A204.1 (cell line): ENCODE data around the gene ZEB2.

Experiments
- FAIRE-seq: peaks from 2 replicates; lab custom pipeline; 2012; peaks lifted over from hg19 to GRCh38; lab: Jason Lieb, UNC

ZEB2 gene

DNA sequence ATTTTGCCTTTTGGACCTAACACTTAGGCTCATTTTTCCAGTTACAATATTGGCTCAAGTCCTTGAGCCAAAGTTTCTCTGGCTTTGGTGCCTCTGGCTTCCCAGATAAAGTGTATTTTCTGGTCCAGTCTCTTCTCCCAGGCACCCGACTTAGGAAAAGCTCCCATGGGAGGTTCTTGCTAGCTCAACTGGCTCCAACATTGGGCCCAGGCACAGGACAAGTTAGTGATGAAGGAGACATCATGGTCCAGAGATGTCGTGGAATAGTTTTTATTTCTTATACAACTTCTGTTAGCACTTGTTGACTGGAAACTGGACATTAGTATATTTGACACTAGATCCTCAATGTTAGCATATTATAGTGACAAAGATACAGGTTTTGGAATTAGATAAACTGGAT is 8.2 kb upstream of the ZEB2 start:
- no peak for FAIRE-seq

DNA sequence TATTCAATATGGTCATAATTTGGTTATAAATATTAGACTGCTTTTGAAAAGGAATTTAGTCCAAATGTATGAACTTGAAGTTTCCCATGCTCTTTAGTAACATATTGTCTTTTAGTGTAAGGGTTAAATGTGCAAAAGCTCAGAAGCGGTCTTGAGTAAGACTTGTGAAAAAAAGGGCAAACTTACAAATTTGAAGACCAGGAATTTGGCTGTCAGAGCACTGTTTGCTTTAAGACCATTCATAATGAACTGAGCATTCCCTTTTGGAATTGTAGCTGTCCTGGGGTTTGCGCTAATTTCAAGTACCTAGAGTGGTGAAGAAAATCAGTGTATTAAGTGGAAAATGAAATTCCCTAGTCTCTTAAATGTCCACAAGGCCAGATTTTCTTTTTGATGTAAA is 6.9 kb upstream of the ZEB2 start:
- FAIRE-seq, result no peak

DNA sequence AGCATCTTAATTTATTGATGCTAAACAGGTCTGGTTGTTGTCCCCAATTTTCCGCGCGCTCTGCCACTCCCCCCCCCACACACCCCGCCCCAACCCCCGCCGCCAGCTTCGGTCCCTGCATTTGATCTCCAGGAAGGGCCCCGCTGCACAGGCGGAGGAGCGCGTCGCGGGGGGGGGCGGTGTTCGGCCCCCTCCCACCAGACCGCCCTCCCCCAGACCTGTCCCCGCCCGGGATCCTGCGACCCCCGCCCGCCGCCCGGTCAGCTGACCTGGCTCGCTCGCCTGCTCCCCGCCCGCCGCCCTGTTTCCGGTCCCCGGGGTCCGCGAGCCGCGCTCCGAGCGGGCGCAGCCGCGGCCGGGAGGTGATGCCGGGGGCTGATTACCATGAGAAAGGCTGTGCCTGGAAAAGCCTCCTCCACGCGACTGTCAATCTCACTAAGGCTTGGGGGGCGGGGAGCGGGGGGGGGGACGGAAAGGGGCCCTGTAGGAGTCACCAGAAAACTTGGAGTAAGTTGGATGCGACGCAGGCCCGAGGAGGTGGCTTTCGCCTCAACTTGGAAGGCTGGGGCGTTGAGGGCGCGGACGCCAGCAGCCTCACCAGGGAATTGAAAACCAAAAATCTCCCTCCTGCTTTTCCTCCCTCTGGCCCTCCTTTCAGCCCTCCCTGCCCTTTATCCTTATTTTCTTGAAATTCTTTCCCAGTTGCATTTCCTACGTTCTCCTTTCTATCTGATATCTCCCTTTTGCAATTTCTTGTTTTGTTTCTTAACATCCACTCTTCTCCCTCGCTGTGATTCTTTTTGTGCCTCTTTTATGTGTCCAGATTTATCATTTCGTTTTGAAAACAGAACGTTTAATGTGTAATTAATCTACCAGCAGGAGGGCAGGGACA is 4.4 kb upstream of the ZEB2 start:
- no peak for FAIRE-seq

DNA sequence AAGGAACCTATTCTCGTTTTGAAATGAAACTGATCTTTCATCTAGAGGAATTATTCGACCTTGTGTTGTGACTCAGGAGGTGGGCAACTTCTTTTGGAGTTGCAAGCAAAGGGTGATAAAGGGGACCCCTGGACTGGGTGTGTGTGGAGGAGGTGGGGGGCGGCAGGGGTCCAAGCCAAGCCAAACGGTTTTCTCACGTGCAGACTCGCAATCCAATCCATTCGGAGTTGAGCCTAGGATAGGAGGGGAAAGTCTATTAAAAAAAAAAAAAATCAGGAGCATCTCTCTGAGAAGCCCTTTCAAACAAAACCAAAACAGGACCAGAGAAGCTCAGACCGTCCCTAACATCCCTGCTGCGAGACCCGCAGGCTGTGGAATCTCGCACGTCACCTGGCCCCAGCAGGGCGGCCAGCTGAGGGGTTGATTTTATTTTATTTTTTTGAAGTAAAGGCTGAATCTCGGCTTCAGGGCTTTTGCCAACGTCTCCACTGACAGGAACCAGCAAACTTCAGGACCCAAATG is 3.7 kb upstream of the ZEB2 start:
- FAIRE-seq, result no peak

DNA sequence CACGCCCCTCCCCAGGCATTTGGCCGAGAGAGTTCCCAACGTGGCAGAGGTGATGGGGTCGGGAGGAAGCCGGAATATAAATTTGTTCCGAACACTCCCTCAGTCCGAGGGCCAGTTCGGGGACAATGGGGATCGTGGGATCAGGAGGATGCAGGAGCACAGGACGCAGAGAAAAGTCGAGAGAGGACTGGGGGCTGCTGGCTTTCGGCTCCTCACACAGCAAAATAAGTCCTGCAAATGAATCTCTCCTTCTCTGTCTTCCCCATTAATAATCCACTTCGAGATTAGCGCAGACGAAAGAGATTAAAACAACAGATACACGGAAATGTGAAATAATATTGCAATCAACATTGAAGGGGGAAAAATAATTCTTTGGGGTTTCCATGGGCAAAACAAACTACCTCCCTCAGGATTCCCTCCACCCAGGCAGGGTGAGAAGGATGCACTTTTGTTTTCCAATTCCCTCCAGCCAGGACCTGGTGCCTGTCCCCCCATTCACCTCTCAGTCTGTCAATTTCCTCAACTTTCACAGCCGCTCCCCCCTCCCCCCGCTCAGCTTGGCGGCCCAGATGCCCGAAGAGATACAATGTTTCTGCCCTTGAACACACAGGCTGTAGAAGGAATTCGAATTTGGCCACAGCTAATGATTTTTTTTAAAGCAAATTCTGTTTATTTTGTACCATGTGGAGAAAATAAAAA is 3.1 kb upstream of the ZEB2 start:
- no peak for FAIRE-seq

DNA sequence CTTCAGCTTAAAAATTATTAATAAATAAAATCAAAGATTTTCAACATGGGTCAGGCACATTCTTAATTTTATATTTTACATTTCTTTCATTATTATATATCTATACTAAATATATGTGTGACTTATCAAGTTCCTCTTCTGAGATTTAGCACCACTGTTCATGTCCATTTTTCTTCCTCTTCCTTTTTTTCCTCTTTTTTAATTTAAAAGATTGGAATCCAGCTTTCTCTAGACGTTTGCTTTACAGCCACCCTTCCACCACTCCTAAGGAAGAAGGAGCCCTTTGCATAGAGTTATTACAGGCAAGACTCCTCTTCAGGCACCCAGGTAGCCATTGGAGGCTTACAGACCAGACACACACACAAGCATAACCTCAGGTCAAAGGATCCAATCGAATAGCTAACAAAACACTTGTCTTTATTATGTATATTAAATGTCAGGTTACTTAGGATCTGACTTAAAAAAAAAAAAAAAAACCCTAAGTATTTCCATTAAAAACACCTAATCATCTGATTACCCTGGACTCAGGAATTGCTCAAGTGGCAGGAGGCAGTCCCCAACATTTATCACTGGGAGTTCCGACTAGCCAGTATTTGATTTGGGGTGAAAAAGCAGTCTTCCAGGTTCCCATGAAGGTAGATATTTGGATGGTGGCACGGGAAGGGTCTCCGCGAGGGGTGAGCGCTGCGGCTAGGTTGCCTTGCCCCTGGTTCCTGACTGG is 2.4 kb upstream of the ZEB2 start:
- FAIRE-seq, result no peak

DNA sequence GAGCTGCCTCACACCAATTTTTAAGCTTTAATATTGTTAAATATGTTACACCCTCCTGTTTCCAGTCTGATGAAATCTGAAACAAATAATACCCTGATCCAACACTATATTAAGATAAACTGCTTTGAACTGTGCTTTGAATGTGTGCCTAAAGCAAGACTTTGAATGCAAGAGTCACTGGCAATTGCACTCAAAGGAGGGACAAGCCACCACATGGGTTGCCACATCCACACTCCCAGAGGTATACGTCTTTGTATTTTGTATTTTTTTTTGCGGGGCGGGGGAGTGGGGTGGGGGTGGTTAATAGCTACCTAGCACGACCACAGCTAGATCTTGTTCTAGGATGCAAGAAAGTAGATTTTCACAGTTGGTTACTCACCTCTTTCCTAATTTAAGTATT is 1.8 kb upstream of the ZEB2 start:
- no peak for FAIRE-seq

DNA sequence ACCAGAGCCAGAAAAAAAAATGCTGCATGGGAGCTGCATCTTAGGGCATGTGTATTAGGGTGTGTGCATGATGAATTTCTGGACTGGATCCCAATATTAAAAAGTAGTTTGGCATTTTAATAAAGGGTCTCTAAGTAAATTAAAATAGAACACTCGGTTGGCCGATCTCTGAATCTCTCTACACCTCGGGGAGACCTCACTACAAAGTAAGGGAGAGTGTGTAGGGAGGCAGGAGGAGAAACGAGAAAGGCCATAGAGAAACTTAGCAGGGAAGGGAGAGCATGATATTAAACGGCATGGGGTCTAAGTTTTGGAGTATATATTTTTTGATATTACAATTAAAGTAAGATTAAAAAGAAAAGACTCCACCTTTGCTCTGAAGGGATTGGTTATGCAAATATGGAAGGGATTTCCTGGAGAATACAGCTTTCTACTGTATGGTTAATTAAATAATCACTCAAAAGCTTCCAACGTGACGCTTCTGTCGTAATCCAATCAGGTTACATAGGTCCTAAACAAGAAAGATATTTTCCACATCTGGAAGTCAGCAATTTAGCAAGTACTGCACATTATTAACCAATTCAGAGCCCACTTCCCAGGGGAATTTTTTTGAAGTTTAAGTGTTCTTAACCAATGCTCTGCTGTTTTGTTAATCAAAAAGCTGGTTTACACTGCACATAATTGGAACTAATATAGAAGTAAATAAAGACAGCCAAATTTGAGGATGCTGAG is 1.0 kb upstream of the ZEB2 start:
- FAIRE-seq, result no peak

DNA sequence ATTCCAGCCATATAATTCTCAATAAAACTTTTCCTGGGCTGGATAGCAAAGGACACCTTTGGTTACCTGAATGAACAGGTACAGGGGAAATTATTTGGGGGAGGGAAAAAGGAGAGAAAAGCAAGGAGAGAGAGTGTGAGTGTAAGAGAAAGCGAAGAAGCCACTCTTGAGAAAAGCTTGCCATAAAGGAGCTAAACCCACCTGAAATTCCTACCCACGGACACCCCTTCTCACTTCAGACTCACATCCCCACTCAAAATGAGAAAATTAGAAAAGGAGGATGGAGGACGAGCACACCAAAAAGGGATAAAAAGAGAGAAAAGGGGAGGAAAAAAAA is 354 bp downstream of the ZEB2 start:
- FAIRE-seq, result no peak

DNA sequence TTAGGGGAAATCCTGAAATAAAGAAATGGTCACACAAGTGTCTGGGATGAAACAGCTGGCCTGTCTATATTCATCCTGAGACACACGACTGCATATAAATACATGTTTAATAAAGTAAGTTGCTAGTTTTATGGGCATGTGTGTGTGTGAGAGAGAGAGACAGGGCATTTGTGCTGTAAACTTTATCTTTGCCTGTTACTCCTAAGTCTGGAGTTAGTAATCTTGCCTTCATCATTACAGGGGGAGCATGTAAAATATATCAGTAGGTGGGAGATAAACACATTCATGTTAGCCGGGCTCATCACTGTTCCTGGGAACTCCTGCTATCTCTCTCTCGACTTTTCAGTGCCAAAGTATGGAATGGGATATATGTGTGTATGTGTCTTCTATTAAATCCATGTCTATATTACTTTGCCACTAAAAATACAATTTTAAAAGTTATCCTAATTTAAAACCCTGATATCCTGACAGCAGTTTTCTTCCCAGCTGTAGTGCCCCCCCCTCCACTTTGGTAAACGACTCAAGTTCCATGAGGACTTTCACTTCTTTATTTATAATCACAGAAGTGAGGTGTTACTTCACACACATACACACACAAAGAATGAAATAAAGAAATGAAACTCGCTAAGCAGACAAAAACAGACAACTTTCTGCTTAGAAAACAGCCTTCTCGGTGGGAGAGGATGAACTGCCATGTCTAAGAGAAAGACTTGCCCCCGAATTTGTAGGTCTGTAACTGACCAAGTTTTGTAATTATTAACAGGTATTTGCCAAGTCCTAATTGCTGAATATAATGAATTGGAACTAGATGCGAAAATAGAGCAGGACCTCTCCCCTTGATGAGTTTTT is 947 bp downstream of the ZEB2 start:
- FAIRE-seq, result no peak

DNA sequence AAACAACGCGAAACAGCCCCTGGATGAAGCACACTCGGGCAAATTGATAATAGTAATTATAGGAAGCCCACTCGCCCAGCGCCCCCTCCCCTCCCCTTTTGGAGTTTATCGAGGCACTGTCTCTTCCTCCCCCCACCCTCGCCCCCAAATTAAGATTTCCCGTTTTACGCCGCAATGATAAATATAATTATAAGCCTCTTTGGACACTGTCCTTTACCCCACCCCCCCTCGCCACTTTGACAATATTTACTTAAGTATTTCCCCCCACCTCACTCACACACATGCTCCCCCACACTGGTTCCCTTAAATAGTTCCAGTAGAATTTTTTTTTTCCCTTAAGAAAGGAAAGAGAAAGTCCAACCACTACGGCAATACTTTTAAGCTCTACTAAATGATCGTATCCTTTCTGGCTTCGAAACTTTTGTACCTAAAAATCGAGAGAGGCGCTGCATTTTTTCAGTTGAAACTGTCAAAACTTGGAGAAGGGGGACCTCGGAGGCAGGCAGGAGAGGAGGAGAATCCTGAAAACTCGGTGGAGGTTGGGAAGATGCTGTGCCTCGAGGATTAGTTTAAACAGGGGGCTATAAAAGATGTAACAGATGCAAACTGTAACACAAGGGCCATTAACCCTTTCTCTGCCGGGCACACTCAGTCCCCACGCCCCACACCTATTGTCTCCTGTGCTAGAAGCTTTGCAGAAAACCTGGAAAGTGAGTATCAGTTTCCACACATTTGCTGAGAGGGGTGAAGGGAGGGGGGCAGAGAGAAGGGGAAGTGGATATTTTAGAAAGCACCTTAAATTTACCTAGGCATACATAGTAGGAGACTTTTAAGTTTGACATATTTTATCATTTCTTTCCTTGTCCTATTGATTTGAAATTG is 1.8 kb downstream of the ZEB2 start:
- FAIRE-seq, result no peak

DNA sequence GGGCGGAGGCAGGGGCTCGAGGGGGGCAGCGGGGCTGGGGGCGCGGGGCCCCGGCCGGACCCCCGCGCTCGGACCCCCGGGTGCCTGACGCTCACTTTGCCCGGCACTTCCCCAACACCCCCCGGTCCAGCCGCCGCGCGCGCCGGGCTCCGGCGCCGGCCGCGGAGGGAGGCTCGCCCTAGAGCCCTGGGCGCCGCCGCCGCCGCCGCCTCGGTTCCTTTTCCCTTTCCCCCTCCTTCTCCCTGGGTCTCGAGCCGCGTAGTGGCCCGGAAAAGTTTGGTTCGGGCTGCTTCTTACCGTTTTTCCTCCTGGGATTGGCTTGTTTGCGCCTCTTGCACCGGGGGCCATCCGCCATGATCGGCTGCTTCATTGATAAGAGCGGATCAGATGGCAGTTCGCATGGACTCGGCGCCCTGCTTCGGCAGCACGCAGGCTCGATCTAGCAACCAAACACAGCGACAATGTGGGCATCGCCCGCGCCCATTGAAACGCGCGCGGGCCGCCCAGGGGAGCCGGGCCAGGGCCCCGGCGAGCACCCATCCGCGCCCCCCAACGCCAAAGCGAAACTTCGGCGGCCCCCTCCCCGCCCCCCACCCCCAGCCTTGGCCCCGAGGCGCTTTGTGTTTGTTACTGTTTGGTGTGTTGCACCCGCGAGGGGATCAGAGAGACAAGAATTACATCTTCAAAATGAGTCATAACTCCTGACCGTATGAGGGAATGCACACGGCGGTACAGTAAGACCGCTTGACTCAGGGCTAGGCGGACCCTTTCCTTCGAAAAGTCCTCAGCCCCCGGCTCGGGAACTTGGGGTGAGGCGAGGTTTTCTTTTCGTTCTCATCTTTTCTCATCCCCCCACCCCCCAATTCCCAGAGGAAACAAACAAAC is 2.7 kb downstream of the ZEB2 start:
- FAIRE-seq, result no peak

DNA sequence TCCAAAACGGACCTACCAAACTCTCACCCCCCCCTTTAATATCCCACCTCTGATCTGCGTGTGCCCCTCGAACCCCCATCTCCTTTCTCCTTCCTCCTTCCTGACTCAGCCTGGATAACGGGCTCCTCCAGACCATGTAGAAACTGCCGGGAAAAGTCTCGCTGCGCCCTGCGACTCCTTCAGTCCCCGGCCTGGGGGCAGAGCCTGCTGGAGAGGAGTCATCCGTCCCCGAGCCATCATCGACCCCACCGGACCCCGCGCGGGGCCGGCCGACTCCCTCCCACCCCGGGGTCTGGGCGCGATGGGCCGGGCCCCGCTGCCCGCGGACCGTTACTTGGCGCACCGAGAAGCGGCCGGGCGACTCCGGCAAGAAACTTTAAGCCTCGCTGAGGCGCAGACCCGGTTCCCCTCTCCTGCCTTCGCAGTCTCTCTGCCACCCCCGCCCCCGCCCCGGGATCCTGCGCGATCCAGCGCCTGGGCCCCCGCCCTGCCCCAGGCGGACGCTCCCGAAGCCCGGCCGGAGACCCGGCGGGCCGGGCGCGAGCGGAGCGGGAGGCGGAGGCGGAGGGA is 3.4 kb downstream of the ZEB2 start:
- no peak for FAIRE-seq

DNA sequence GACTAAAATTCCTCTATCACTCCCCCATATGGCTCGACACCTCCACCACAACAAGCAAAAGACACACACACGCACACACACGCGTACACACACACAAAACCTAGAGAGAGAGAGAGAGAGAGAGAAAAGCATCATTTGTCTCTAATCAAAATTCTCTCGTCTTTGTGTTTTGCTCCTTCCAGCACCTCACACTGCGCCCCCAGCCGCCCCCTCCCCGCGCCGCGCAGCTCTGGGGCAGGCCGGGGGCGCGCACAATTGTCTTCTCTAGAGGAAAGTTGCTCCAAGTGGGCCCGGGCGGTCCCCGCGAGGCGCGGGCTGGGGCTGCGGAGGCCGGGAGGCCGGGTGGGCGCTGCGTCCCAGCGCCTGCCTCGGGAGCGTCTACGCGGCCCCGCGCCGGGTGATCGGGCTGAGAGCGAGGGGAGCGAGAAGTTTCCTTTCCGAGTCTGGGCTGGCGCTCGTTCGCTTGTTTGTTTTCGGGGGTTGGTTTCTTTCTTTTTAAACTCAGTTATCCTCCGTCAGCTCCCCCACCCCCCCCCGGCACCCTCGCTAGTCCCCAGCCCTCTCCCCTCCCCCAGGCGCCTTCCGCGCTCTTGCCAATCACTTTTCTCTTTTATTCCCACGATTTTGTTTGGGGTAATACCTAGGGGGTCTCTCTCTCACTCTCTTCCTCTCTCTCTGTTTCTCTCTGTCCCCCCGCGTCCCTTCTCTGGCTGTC is 4.1 kb downstream of the ZEB2 start:
- FAIRE-seq, result no peak

DNA sequence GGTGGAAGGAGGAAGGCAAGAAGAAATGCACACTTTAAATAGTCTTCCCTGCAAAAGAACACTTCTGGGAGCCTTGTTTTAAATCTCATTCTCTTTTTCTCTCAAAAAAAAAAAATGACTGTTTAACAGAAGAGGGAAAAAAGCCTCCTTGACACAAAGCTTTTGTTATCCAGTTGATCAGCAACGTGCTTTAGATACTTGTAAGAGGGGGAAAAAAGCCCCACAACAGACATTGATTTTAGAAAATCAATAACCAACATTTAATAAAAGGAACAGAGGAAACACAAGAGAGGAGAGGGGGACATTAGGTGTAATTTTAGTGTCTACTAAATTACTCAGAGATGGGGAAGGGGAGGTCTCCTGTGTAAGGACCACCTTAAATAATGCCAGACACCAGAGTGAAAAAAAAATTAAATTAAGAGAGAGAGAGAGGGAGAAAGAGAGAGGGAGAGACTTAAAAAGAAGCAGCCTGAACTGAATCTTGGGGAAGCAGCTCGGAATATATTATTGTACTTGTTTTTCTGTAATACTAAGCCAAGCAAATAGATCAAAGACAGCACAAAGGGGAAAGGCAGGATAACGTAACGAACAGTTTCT is 4.7 kb downstream of the ZEB2 start:
- FAIRE-seq, result no peak

DNA sequence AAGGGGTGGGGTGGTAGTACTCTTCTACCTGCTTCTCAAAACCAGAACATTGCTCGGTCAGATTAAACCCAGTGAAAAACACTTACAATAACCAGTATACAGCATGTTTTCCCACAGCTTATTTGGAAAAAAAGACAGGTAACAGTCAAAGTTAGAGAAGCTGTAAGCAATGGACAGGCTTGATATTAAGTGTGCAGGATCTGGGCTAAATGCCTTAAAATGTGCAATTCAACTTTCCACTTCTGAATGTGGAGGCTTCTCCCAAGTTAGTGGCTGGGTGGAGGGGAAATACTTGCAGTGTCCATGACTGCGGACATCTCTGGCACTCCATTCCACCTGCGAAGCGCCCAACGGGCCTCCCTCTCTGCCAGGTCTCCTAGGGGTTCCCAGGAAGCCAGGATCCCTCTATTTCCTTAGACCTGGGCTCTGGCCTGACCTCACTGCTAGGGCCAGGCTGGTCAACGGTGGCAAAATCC is 5.3 kb downstream of the ZEB2 start:
- no peak for FAIRE-seq

DNA sequence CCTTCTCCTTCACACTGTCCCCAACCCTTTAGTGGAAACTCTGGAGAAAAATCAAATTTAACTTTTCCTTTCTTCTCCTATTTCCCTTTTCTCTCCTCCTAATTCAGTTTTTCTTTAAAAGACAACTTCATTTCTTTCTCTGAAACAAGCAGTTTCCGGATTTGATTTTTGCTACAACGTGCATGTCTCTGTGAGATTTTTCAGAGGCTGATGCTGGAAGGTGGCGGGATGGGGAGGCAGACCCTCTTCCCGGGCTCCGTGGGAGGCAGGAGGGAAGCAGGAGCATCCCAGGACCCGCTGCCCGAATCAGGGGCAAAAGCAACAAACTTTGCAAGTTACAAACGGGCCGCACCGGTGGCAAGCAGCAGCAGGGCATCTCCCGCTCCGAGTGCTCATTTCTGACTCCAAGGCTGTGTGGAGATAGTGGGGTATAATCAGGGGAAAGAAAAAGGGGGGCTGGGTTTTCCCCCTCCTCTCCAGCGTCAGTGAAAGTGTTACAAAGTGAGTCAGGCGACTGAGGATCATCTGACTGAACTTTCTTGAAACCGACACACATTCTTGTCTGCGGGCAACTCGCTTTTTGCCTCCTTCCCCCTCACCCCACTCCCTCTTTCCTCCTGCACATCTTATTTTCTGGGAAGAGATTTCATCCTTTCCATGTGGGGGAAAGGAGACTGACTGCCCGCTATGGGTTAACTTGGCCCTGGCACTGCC is 6.4 kb downstream of the ZEB2 start:
- FAIRE-seq, result no peak
